Body of pancreas (tissue), 4 donors: ENCODE results near the gene EPOP.

ENCODE experiments used
- POLR2A ChIP-seq, 3 donors: fragments of 450-650 bp; IDR thresholded peaks; one replicate each; pipeline ENCODE4 v1.6.1; 2016; ENCODE audit warnings: antibody characterized with exemption in 3 of 3, mild to moderate bottlenecking in 2 of 3
- TF ChIP-seq, protein P1 (sequence below), 7 experiments: fragments of 450-650 bp in 4 of 7; fragments of 200-600 bp in 3 of 7; sonication (generic) in 3 of 7; IDR thresholded peaks; one replicate each; pipeline ENCODE4 v1.5.1; 2016 to 2019; ENCODE audit warnings: antibody characterized with exemption in 7 of 7

DNA sequence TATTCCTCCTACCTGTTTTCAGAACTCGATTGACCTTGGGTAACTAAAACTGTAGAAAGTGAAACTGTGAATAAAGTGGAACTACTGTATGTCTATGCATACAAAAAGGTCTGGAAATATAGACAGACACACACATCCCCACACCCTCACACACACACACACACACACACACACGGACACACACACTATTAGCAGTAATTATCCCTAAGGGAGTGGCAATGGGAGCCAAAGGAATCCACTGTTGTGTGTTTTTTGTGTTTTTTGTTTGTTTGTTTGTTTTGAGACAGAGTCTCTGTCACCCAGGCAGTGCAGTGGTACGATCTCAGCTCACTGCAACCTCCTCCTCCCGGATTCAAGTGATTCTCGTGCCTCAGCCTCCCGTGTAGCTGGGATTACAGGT is 42.4 kb downstream of the EPOP start:
- TF ChIP-seq, protein P1, sequence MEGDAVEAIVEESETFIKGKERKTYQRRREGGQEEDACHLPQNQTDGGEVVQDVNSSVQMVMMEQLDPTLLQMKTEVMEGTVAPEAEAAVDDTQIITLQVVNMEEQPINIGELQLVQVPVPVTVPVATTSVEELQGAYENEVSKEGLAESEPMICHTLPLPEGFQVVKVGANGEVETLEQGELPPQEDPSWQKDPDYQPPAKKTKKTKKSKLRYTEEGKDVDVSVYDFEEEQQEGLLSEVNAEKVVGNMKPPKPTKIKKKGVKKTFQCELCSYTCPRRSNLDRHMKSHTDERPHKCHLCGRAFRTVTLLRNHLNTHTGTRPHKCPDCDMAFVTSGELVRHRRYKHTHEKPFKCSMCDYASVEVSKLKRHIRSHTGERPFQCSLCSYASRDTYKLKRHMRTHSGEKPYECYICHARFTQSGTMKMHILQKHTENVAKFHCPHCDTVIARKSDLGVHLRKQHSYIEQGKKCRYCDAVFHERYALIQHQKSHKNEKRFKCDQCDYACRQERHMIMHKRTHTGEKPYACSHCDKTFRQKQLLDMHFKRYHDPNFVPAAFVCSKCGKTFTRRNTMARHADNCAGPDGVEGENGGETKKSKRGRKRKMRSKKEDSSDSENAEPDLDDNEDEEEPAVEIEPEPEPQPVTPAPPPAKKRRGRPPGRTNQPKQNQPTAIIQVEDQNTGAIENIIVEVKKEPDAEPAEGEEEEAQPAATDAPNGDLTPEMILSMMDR (IDR thresholded peaks at IDR 0.05) = no peak
- no peak for TF ChIP-seq POLR2A (IDR thresholded peaks at IDR 0.05)
